Stimulated activated CD8-positive, alpha-beta memory T cell treated with anti-CD3 and anti-CD28 coated beads, Interleukin-15, amount 100 ng/mL, for 1 hour (primary cell): ENCODE results near the gene ZNF74.
"Not testable (repeated sequence)": the region's sequence is repeated elsewhere in the genome, so short reads cannot be mapped to it uniquely, and the experiment has no call there.

Source experiments
- DNase-seq: peaks from one replicate; pipeline ENCODE4 v3.0.0-alpha.2; 2020; ENCODE audit warnings: low read depth

The ZNF74 gene

DNA sequence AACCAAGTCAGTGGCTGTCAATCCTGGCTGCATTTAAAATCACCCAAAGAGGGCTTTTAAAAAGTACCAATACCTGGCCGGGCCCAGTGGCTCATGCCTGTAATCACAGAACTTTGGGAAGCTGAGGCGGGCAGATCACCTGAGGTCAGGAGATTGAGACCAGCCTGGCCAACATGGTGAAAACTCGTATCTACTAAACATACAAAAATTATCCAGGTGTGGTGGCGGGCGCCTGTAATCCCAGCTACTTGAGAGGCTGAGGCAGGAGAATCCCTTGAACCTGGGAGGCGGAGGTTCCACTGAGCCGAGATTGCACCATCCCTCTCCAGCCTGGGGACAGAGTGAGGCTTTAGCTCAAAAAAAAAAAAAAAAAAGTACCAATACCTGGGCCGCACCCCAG, 17.7 kb upstream of the ZNF74 start:
- not testable (repeated sequence) for DNase-seq

- DNase-seq, result not testable (repeated sequence)
Measured at GRCh38 chr22:20376983-20377382, 17.0 kb upstream of the ZNF74 start.

GRCh38 chr22:20378110-20378509, 15.8 kb upstream of the ZNF74 start:
- no peak for DNase-seq

DNA sequence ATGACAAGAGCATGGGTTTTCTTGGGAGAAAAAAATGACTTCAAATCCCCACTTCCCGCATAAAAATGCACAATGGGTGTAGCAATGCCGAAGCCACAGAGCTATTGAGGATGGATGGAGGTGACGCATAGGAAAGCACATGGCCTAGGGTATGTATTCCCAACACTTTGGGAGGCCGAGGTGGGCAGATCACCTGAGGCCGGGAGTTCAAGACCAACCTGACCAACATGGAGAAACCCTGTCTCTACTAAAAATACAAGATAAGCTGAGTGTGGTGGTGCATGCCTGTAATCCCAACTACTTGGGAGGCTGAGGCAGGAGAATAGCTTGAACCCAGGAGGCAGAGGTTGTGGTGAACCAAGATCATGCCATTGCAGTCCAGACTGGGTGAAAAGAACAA, 15.3 kb upstream of the ZNF74 start:
- DNase-seq, result not testable (repeated sequence)

- no peak for DNase-seq
Measured at GRCh38 chr22:20380486-20380885, 13.5 kb upstream of the ZNF74 start.

DNA sequence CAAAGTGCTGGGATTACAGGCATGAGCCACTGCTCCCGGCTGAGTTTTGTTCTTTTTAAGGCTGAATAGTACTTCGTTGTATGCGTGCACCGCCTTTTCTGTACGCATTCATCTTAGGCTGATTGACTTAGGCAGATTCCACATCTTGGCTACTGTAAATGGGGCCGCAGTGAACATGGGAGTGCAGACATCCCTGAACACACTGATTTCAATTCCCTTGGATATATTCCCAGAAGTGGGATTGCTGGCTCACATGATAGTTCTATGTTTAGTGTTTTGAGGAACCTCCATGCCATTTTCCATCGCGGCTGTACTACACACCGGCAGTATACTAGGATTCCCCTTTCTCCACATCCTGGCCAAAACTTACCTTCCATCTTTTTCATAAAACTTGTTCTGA, 10.4 kb upstream of the ZNF74 start:
- DNase-seq, result no peak

GRCh38 chr22:20384171-20384570, 9.8 kb upstream of the ZNF74 start:
- no peak for DNase-seq

DNA sequence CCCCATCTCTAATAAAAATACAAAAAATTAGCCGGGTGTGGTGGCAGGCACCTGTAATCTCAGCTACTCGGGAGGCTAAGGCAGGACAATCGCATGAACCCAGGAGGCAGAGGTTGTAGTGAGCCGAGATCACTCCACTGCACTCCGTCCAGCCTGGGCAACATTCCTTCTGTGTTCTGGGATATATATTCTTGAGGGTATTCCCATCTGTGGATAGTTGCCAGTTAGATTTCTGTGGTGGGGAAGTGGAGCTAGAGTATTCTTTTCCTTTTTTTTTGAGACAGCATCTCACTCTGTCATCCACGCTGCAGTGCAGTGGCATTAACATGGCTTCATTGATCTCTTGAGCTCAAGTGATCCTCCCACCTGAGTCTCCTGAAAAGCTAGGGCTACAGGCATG, 9.1 kb upstream of the ZNF74 start:
- DNase-seq, result no peak

DNA sequence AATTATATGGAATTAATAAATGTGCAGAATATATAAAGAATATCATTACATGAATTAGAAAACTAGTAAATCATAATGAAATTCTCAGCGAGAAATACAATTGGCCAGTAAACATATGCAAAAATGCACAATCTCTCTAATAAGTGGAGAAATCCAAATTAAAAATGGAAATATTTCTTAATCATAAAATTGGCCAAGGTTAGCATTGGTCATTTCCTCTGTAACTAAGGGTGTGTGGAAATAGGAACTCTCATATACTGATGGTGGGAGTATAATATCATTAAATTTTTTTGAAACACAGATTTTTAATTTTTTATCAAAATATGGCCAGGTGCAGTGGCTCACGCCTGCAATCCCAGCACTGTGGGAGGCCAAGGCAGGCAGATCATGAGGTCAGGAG, 7.6 kb upstream of the ZNF74 start:
- DNase-seq, result no peak

DNA sequence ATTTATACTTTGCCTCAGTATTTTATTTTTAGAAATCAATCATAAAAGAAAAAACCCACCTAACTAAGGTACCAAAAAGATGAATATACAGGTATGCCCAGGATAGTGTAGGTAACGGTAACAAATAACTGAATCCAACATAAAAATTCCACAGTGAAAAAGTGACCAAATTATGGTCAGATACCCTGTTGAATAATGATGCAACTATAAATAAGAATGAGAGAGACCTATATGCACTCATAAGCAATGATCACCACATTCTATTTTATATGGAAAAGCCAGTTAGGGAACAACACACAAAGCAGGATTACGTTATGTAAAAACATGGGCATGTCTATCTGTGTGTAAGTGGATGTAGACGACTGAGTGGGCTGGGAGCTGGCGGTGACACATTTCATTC, 7.0 kb upstream of the ZNF74 start:
- no peak for DNase-seq

DNA sequence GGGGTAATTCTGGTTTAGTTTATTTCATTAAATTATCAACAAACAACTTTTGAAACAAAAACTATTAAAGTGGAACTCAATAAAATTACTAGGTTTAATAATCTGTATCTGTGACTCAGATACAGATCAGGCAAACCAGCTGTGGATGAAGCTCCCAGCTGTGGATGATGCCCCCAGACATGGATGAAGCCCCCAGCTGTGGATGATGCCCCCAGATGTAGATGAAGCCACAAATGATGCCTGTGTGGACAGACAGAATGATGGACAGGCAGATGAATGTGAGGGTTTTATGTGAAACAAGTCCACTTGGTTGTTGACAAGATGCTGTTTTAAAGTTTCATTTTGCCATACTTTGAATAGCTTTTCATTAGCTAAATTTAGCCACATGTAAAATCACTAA, 5.8 kb upstream of the ZNF74 start:
- DNase-seq, result no peak

DNA sequence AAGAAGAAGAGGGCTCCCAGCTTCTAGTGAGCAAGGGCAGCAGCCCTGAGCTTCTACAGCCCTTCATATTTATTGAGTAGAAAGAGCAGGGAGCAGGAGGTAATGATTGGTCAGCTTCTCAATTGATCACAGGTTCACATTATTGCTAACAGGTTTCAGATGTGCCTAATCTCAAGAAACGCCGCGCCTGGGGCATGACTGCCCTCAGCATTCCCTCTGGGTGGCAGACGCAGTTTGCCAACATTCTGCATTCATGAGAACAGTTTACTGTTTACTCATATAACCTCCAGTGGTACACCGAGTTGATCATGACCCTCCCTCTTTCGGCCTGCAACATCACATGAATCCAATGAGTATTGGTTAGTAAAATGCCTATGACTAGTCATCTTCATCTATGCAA, 4.7 kb upstream of the ZNF74 start:
- no peak for DNase-seq

DNA sequence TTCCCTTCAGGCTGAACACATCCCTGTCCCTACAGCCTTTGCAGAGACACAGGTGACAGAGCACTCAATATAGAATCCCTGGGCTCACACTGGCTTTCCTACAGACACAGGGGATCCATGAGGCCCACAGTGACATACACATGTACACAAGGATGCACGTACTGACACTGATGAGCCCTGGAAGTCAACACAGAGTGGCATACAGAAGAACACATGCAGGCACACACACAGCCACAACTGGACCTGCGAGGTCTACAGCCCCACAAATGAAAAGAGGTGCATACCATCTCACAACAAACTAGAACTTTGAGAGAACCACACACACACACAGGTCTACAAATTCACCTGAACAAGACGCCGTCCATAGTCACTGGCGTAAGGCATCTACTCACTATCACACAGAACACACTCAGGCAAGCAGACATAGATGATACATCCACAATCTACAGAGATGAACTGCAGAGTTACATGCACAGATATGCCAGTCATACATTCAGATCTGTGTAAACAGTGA, 3.5 kb upstream of the ZNF74 start:
- DNase-seq, result no peak

GRCh38 chr22:20391222-20391621, 2.7 kb upstream of the ZNF74 start:
- no peak for DNase-seq

GRCh38 chr22:20392365-20392881, 1.5 kb upstream of the ZNF74 start:
- DNase-seq, result not testable (repeated sequence)

DNA sequence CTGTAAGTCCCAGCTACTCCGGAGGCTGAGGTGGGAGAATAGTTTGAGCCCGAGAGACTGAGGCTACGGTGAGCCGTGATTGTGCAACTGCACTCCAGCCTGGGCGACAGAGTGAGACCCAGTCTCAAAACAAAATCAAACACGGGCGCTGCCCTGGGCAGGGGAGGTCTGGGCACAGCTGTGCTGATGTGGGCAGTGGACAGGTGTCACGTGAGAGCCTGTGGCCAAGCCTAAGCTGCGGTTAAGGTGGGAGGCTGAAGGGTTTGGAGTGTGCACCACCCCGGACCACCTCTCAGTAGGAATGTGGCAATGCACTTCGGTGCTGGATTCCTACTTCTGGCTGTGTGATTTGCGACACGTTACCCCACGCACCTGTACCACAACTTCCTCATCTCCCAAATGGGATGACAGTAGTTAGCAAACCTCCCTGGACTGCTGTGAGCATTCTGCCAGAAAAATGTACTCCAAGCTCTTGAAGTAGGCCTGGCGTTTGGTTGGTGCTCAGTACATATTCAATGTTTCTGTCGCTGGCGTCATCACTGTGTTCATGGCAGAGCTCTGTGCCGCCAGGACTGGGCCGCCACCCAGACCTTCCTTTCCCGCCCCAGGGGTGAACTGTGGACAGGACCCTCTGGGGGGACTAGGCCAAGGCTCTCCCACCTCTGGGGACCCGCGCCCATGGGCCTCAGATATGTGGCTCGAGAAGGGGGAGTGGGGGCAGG, 807 bp upstream of the ZNF74 start:
- DNase-seq, result no peak

GRCh38 chr22:20395181-20395906, 1.4 kb downstream of the ZNF74 start:
- DNase-seq, result no peak

- no peak for DNase-seq
Measured at GRCh38 chr22:20395907-20396287, 1.9 kb downstream of the ZNF74 start.

GRCh38 chr22:20396639-20397038, 2.7 kb downstream of the ZNF74 start:
- no peak for DNase-seq

- DNase-seq, result no peak
Measured at GRCh38 chr22:20397498-20397897, 3.5 kb downstream of the ZNF74 start.

DNA sequence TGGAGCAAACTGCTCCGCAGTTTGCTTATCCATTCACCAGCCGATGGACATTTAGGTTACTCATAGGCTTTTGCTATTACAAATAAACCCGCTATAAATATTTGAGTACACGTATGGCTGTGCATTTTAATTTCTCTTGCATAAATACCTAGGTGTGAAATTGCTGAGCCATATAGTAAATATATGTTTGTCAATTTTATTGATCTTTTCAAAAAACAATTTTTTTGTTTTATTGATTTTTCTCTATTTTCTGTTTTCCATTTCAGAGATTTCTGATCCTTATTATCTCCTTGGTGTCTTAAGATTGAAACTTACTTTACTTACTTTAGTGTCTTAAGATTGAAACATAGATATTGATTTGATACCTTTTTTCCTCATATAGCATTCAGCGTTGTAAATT, 4.5 kb downstream of the ZNF74 start:
- no peak for DNase-seq

- no peak for DNase-seq
Measured at GRCh38 chr22:20399866-20400605, 6.1 kb downstream of the ZNF74 start.
